Mammary epithelial cell (primary cell): ENCODE data around the gene JPH4.

Source experiments
- CTCF ChIP-seq, 2 donors: IDR thresholded peaks in 1 of 2; conservative IDR thresholded peaks in 1 of 2; 2 replicates each; pipeline ENCODE4 v1.5.1; 2011 to 2012; ENCODE audit warnings: inconsistent platforms in 2 of 2, low read length in 2 of 2, mild to moderate bottlenecking in 2 of 2, control low read depth in 1 of 2, low read depth in 1 of 2; ENCODE audit not compliant: insufficient read depth in 1 of 2; ENCODE audit errors: extremely low read depth in 1 of 2
- EZH2 ChIP-seq: IDR thresholded peaks from 2 replicates; pipeline ENCODE4 v1.6.1; 2012; ENCODE audit warnings: low read length, inconsistent platforms, borderline replicate concordance

DNA sequence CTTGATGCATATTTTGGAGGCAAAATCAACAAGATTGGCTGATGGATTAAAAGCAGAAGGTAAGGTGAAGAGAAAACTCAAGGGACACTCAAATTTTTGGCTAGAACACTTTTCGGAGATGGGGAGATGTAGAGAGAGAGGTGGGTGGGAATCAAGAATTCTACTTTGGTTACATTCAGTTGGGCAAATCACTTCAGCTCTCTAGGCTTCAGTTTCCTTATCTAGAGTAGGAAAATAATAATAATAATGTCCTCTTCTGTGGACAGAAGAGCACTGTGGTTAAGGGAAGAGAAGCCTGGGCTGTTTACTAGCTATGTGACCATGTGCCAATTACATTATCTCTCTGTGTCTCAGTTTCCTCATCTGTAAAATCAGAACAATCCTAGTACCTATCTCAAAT is 34.2 kb upstream of the JPH4 start:
- TF ChIP-seq CTCF (conservative IDR thresholded peaks at IDR 0.05 in 1 of 2, IDR thresholded peaks at IDR 0.05 in 1 of 2; ENCODE audit: extremely low read depth in 1 of 2, insufficient read depth in 1 of 2, low read depth in 1 of 2, low read length in 2 of 2) (no peak), EZH2 (no peak)
